ENCODE measurements around the gene COG5. TPM values are rescaled to one million over a fixed set of nuclear protein-coding genes. Genes with fewer than 3 reads are reported as not detected.

COG5 gene
- total RNA-seq, 1 donor from 2014 or later, result 52.0 TPM

DNA sequence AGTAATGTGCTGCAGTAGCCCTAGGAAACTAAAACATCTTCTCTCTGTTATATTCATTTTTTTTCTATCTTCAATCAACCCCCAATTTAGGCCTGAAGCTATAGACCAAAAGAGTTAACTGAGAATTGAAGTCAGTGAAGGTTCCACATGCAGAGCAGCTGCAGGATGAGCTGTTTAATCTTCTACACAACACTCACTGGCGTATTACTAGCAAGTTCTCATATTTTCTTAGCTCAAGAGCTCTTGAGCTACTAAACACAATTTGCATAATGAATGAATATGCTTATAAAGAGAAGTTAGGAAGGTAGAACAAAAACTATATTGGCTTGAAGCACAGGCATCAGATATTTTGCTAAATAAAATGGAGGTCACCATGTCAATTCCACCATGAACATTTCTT lies 135.1 kb downstream of the COG5 start:
- Mint-ChIP-seq H3K36me3 (peaks cover 30% of the 10 kb centered on the region), H3K4me3 (no peak overlapping the region), H3K9me3 (peaks cover 34% of the 10 kb centered on the region), H3K27ac (no peak overlapping the region), H3K27me3 (ENCODE audit: low read depth) (no peaks in the 10 kb centered on the region), H3K4me1 (no peaks in the 10 kb centered on the region)
- TF ChIP-seq, protein P1, sequence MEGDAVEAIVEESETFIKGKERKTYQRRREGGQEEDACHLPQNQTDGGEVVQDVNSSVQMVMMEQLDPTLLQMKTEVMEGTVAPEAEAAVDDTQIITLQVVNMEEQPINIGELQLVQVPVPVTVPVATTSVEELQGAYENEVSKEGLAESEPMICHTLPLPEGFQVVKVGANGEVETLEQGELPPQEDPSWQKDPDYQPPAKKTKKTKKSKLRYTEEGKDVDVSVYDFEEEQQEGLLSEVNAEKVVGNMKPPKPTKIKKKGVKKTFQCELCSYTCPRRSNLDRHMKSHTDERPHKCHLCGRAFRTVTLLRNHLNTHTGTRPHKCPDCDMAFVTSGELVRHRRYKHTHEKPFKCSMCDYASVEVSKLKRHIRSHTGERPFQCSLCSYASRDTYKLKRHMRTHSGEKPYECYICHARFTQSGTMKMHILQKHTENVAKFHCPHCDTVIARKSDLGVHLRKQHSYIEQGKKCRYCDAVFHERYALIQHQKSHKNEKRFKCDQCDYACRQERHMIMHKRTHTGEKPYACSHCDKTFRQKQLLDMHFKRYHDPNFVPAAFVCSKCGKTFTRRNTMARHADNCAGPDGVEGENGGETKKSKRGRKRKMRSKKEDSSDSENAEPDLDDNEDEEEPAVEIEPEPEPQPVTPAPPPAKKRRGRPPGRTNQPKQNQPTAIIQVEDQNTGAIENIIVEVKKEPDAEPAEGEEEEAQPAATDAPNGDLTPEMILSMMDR (IDR thresholded peaks at IDR 0.05; ENCODE audit: unreplicated experiment), result no peak
- no peak for DNase-seq (ENCODE audit: low spot score in 2 of 2, unreplicated experiment in 2 of 2)

DNA sequence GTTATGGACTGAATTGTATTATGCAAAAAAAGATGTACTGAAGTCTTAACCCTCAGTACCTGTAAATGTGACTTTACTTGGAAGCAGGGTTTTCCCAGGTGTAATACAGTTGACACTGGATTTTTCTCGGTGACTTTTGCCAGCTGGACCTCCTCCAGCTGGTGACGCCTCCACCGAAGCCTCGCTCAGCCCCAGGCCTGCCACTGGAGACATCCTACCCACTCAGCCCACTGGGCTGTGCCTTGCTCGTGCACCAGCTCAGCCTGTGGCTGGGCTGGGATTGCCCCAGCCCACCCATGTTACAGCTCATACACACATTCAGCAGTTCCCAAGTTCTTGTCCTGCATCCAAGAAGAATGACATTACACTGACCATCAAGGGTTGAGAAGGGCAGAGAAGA lies 136.3 kb downstream of the COG5 start:
- Mint-ChIP-seq H3K27ac (no peak overlapping the region), H3K9me3 (peaks cover 25% of the 10 kb centered on the region), H3K27me3 (ENCODE audit: low read depth) (no peaks in the 10 kb centered on the region), H3K4me1 (no peaks in the 10 kb centered on the region), H3K36me3 (peaks cover 22% of the 10 kb centered on the region), H3K4me3 (no peak overlapping the region)
- no peak for DNase-seq (ENCODE audit: low spot score in 2 of 2, unreplicated experiment in 2 of 2)
- TF ChIP-seq, protein P1 (IDR thresholded peaks at IDR 0.05; ENCODE audit: unreplicated experiment), result no peak

DNA sequence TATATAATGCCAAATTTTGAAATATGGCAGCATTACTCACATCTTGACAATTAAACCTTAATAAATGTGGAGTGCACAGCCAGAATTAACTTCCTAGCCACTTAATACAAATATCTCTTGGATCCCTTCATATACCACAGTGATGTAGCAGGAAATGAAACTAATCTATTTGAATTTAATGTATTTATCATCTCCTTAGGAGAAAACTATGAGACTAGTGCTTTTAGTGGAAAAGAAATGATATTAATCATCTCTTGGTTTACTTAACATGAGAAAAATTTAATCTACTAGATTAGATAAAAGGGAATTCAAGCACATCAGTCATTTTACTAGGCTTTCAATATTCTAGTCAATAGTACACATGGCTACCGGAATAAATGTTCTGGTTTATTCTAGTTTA lies 149.5 kb downstream of the COG5 start:
- H3K27ac Mint-ChIP-seq, result no peak overlapping the region
- no peak for DNase-seq (ENCODE audit: low spot score in 2 of 2, unreplicated experiment in 2 of 2)
- H3K4me1 Mint-ChIP-seq, result no peaks in the 10 kb centered on the region
- TF ChIP-seq, protein P1 (IDR thresholded peaks at IDR 0.05; ENCODE audit: unreplicated experiment), result no peak
- peaks cover 13% of the 10 kb centered on the region for H3K36me3 Mint-ChIP-seq
- H3K4me3 Mint-ChIP-seq, result no peak overlapping the region
- no peaks in the 10 kb centered on the region for H3K9me3 Mint-ChIP-seq
- H3K27me3 Mint-ChIP-seq (ENCODE audit: low read depth), result no peaks in the 10 kb centered on the region

DNA sequence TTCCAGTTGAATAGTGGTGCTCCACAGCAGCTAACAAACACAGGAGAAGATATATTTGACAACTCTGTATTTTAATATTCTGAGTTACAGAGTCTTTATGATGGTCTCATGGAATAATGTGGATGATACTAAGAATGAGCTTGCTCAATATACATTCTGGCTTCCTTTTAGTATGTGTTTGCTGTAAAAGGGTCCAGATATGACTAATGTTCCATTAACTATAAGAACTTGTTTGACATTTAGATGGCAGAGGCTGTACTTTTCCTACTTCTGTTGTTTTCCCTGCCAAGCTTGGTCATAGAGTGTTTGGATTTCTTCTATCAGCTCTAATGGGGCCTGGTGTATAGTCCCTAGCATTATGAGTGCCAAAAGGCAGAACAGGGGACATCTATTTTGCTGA lies 155.4 kb downstream of the COG5 start:
- Mint-ChIP-seq H3K36me3 (peaks cover 19% of the 10 kb centered on the region), H3K27ac (no peak overlapping the region), H3K4me1 (peaks cover 16% of the 10 kb centered on the region), H3K4me3 (no peak overlapping the region), H3K27me3 (ENCODE audit: low read depth) (no peaks in the 10 kb centered on the region), H3K9me3 (no peaks in the 10 kb centered on the region)
- TF ChIP-seq, protein P1 (IDR thresholded peaks at IDR 0.05; ENCODE audit: unreplicated experiment), result no peak
- no peak for DNase-seq (ENCODE audit: low spot score in 2 of 2, unreplicated experiment in 2 of 2)

DNA sequence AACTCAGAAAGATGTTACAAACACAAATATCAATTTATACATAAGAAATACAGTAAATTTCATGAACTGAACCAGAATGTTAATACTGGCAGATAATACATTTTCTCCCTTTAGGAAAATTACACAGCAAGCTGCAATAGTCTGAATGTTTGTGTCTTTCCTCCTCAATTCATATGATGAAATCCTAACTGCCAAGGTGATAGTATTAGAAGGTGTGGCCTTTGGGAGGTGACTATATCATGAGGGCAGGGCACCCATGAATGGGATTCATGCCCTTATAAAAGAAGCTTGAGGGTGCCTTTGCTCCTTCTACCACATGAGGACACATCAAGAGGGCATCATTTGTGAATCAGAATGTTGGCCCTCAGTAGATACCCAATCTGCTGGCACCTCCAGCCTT lies 158.2 kb downstream of the COG5 start:
- no peaks in the 10 kb centered on the region for H3K9me3 Mint-ChIP-seq
- H3K27me3 Mint-ChIP-seq (ENCODE audit: low read depth), result no peaks in the 10 kb centered on the region

More for the DNA sequence above, 158.2 kb downstream of the COG5 start:
- peaks cover 15% of the 10 kb centered on the region for H3K36me3 Mint-ChIP-seq
- no peak overlapping the region for H3K4me3 Mint-ChIP-seq
- no peak for DNase-seq (ENCODE audit: low spot score in 2 of 2, unreplicated experiment in 2 of 2)
- H3K4me1 Mint-ChIP-seq, result peaks cover 16% of the 10 kb centered on the region
- TF ChIP-seq, protein P1 (IDR thresholded peaks at IDR 0.05; ENCODE audit: unreplicated experiment), result no peak
- peak overlapping the region; percentile 83 for H3K27ac Mint-ChIP-seq
